Activated T-helper 17 cell treated with anti-CD3 and anti-CD28 coated beads, Interleukin-2, amount 50 U/mL, for 72 hours (primary cell): ENCODE data around the gene RHO. TPM values are rescaled to one million over a fixed set of nuclear protein-coding genes. Genes with fewer than 3 reads are reported as not detected.
A peak's percentile ranks its signal among the peaks of the same experiment; 100 is the strongest.

Source experiments
- ATAC-seq: fragments of 150-1000 bp; cut with Tn5 transposase; replicated peaks from 2 replicates; pipeline ENCODE4 v1.10.0; 2021; ENCODE audit warnings: mild to moderate bottlenecking, moderate library complexity
- H3K27ac Mint-ChIP-seq: one replicate; pipeline ENCODE4 v1.8.0; 2022; ENCODE audit warnings: mixed read lengths
- H3K27me3 Mint-ChIP-seq: one replicate; pipeline ENCODE4 v1.8.0; 2022; ENCODE audit warnings: mixed read lengths
- H3K36me3 Mint-ChIP-seq: one replicate; pipeline ENCODE4 v1.8.0; 2022; ENCODE audit warnings: low read depth, mild to moderate bottlenecking, mixed read lengths
- H3K4me1 Mint-ChIP-seq: one replicate; pipeline ENCODE4 v1.8.0; 2022; ENCODE audit warnings: mixed read lengths
- H3K4me3 Mint-ChIP-seq: one replicate; pipeline ENCODE4 v1.8.0; 2022; ENCODE audit warnings: mild to moderate bottlenecking, mixed read lengths
- H3K9me3 Mint-ChIP-seq: one replicate; pipeline ENCODE4 v1.8.0; 2022; ENCODE audit warnings: mixed read lengths
- total RNA-seq, 2 donors: library from RNA; stranded (reverse); gene quantifications; one replicate each; pipeline ENCODE4 v1.2.3, GENCODE V29; 2022

Gene RHO
- total RNA-seq, 2 donors from 2014 or later, result not detected

GRCh38 chr3:129553719-129554118 is 25.3 kb downstream of the RHO start:
- Mint-ChIP-seq H3K27ac (no peak overlapping the region), H3K4me1 (no peaks in the 10 kb centered on the region), H3K27me3 (no peaks in the 10 kb centered on the region), H3K4me3 (peak overlapping the region; percentile 27), H3K9me3 (no peaks in the 10 kb centered on the region), H3K36me3 (no peaks in the 10 kb centered on the region)
- ATAC-seq, result no peak

GRCh38 chr3:129554356-129555152 is 26.1 kb downstream of the RHO start:
- Mint-ChIP-seq H3K27me3 (no peaks in the 10 kb centered on the region), H3K9me3 (no peaks in the 10 kb centered on the region), H3K4me1 (no peaks in the 10 kb centered on the region), H3K4me3 (peak overlapping the region; percentile 27), H3K36me3 (no peaks in the 10 kb centered on the region), H3K27ac (no peak overlapping the region)
- ATAC-seq, result no peak

DNA sequence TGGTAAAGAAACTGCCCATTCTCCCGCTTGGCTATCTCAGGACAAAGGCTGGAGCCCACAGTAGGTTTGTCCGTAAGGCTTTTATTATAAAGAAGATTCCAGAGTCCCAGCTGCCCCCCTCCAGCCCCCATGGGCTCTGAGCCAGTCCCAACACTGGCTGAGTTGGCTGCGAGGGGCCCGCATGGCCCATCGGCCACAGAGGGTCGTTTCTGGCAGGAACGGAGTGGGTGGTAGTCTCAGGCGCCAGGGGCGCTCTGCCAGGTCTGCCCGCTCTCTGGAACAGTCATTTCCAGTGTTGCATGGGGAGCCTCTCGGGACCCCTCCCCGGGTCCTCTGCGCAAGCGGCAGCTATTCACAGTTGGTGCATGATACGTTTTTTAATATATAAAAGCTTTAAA is 26.7 kb downstream of the RHO start:
- H3K4me3 Mint-ChIP-seq, result no peak overlapping the region
- no peak for ATAC-seq
- no peak overlapping the region for H3K27ac Mint-ChIP-seq
- no peaks in the 10 kb centered on the region for H3K4me1 Mint-ChIP-seq
- H3K9me3 Mint-ChIP-seq, result no peaks in the 10 kb centered on the region
- no peaks in the 10 kb centered on the region for H3K27me3 Mint-ChIP-seq
- no peaks in the 10 kb centered on the region for H3K36me3 Mint-ChIP-seq

- Mint-ChIP-seq H3K27ac (no peak overlapping the region), H3K9me3 (no peaks in the 10 kb centered on the region), H3K4me3 (no peak overlapping the region), H3K36me3 (no peaks in the 10 kb centered on the region), H3K27me3 (no peaks in the 10 kb centered on the region), H3K4me1 (peaks cover 4% of the 10 kb centered on the region)
- no peak for ATAC-seq
Measured at GRCh38 chr3:129555616-129556357, 27.3 kb downstream of the RHO start.

DNA sequence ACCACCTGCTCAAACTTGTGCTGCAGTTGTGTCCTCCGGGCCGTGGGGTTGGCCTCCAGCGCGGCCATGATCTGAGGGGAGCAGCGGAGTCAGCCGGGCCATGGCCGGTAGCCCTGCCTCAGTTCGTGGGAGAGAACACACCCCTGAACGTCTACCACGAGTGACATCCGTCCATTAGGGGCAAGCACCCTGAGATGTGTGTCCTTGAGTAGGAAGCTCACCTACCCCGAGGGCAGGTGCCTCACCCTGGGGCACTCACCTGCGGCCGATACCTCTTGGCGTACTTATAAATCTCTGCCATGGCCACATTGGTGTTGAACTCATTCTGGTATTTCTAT is 27.9 kb downstream of the RHO start:
- no peaks in the 10 kb centered on the region for H3K9me3 Mint-ChIP-seq
- no peak overlapping the region for H3K27ac Mint-ChIP-seq
- H3K4me3 Mint-ChIP-seq, result no peak overlapping the region
- H3K4me1 Mint-ChIP-seq, result peaks cover 6% of the 10 kb centered on the region
- no peaks in the 10 kb centered on the region for H3K27me3 Mint-ChIP-seq
- no peak for ATAC-seq
- H3K36me3 Mint-ChIP-seq, result no peaks in the 10 kb centered on the region

DNA sequence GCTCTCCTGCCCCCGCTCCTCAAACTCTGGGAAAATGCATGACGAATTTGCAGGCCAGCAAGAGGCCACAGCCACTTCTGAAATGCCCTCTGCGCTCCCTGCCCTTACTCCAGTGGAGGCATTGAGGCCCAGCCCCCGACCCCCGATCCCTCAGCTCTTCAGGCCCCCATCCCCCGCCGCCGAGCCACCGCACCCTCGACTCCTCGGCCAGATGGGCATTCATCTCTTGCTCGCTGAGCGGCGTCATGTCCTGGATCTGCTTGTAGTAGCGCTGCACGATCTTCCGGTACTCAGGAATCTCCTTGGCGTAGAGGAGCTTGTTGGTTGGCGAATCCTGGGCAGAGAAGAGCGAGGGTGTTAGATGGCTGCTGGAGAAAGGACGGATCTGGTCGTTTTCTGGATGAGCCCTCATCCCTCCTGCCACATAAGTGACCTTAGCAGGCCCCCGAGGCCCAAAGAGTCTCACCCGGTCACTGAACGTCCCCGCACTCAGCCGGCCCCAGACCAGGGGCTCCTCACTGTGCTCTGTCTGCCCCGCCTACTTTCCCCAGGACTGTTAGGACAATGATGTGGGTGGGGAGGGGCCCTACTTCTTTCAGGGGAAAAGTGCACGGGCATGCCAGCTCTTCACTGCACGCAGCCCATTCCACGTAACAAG is 28.6 kb downstream of the RHO start:
- Mint-ChIP-seq H3K9me3 (no peaks in the 10 kb centered on the region), H3K36me3 (no peaks in the 10 kb centered on the region), H3K27ac (no peak overlapping the region), H3K4me1 (peaks cover 6% of the 10 kb centered on the region), H3K27me3 (no peaks in the 10 kb centered on the region), H3K4me3 (no peak overlapping the region)
- ATAC-seq, result no peak

DNA sequence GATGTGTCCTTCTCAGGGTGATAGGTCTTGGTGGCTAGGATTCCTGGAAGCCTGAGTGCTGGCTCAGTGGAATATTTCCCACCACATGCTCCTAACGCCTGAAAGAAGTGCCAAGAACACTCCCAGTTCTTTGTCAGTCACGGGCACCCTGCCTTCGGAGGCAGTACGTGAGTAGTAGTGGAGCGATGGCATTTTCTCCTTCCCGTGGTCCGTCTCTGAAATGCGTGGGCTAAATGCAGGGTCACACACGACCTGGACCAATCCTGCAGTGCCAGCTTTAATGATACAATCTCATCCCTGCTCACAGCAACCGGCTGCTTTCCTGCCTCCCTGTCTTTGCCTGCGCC is 29.1 kb downstream of the RHO start:
- no peaks in the 10 kb centered on the region for H3K9me3 Mint-ChIP-seq
- no peak overlapping the region for H3K27ac Mint-ChIP-seq
- no peaks in the 10 kb centered on the region for H3K36me3 Mint-ChIP-seq
- H3K4me1 Mint-ChIP-seq, result peaks cover 6% of the 10 kb centered on the region
- ATAC-seq, result no peak
- H3K27me3 Mint-ChIP-seq, result no peaks in the 10 kb centered on the region
- H3K4me3 Mint-ChIP-seq, result no peak overlapping the region

- Mint-ChIP-seq H3K27ac (peak overlapping the region; percentile 54), H3K9me3 (no peaks in the 10 kb centered on the region), H3K36me3 (no peaks in the 10 kb centered on the region), H3K4me3 (no peak overlapping the region), H3K4me1 (peaks cover 6% of the 10 kb centered on the region), H3K27me3 (no peaks in the 10 kb centered on the region)
- no peak for ATAC-seq
Measured at GRCh38 chr3:129558081-129558771, 29.8 kb downstream of the RHO start.

DNA sequence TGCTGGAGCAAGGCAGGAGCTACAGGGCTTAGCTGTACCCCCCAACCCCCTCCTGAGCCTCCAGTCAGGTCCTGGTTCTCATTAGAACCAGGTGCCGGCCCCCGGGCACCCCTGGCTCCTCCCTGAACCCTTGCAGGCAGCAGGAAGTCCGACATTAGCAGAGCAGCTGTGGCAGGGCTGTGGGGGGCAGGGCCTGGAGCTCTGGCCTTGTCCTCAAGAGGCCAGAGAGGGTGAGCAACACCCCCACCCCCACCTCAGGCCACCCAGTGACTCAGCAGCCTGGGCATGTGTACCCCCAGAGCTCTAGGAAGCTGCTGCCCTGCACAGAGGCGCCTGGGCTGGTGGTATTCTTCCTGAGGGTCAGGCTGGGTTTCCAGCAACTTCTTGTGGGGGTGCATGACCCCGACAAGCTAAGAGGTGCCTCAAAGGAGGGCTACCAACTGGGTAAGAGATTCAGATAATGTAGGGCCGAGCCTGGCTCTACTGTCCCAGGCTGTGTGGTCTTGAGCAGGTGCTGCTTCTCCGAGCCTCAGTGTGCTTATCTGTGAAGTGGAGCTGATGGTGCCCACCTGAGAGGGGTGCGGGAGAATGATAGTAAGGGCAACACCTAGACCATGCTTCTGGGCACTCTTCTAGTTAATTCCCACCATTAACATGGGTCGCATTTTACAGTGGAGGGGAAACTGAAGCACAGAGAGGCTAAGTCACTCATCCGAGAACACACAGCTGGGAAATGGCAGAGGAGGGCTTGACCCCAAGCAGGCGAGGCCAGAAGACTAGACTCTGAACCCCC is 30.5 kb downstream of the RHO start:
- H3K27me3 Mint-ChIP-seq, result no peaks in the 10 kb centered on the region
- peak overlapping the region; percentile 54 for H3K27ac Mint-ChIP-seq
- no peak overlapping the region for H3K4me3 Mint-ChIP-seq
- no peak for ATAC-seq
- H3K9me3 Mint-ChIP-seq, result no peaks in the 10 kb centered on the region
- H3K4me1 Mint-ChIP-seq, result peaks cover 6% of the 10 kb centered on the region
- no peaks in the 10 kb centered on the region for H3K36me3 Mint-ChIP-seq

GRCh38 chr3:129559565-129560079 is 31.2 kb downstream of the RHO start:
- Mint-ChIP-seq H3K4me1 (peaks cover 6% of the 10 kb centered on the region), H3K36me3 (no peaks in the 10 kb centered on the region), H3K27me3 (no peaks in the 10 kb centered on the region), H3K27ac (no peak overlapping the region), H3K9me3 (no peaks in the 10 kb centered on the region), H3K4me3 (no peak overlapping the region)
- ATAC-seq, result no peak

DNA sequence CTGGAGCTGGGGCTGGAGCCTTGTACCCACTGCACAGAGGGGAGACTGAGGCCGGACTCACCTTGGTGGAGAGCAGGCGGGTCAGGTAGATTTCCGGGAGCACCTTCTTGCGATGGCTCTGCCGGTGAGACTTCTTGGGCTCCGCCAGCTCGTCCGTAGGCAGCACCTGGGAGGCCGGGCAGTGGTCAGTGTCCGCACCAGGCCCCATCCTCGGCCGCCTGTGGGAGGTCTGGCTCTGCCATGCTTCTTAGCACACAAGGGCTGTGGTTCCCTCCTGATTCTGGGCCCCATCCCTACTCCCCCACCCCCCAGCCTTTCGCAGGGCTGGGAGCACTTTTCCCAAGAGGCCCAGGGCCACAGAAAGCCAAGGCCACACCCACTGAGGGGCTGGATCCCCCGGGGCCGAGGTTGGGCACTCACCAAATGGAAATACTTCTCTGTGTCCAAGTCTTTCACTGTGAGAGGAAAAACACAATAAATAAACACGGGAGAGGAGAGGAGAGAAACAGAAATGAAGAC is 31.9 kb downstream of the RHO start:
- ATAC-seq, result no peak
- H3K27ac Mint-ChIP-seq, result no peak overlapping the region
- no peaks in the 10 kb centered on the region for H3K27me3 Mint-ChIP-seq
- H3K4me3 Mint-ChIP-seq, result no peak overlapping the region
- H3K36me3 Mint-ChIP-seq, result no peaks in the 10 kb centered on the region
- no peaks in the 10 kb centered on the region for H3K9me3 Mint-ChIP-seq
- peaks cover 6% of the 10 kb centered on the region for H3K4me1 Mint-ChIP-seq

DNA sequence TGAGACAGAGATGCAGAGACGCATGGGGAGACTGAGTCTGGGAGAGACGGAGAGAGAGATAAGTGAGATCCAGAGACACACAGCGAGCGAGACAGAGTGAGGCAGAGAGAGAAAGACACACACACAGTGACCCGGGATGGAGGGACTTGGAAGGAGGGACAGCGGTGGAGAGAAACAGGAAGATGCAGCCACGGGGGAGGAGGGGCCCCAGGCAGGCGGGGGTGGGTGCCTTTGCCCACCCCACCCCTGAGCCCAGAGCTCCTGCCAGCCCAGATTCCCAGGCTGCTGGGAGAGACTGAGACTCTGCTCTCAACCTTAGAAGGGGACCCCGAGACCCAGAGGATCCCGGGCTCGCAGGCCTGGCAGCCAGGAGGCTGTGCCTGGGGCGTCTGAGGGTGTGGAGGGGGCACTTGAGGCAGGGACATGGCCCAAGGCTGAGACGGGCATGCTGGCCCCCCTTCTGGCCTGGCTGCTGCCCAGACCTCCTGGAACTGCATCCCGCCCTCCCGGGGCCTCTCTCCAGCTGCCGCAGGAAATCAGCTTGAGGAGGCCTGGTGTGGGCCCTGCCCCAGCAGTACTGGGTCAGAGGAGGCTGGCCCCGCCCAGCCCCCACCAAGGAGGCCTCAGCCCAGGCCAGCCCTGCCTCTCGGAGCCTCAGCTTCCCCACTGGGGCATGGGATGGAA is 32.6 kb downstream of the RHO start:
- no peak for ATAC-seq
- H3K36me3 Mint-ChIP-seq, result no peaks in the 10 kb centered on the region
- H3K4me3 Mint-ChIP-seq, result no peak overlapping the region
- H3K4me1 Mint-ChIP-seq, result peaks cover 6% of the 10 kb centered on the region
- no peaks in the 10 kb centered on the region for H3K27me3 Mint-ChIP-seq
- no peaks in the 10 kb centered on the region for H3K9me3 Mint-ChIP-seq
- H3K27ac Mint-ChIP-seq, result no peak overlapping the region

DNA sequence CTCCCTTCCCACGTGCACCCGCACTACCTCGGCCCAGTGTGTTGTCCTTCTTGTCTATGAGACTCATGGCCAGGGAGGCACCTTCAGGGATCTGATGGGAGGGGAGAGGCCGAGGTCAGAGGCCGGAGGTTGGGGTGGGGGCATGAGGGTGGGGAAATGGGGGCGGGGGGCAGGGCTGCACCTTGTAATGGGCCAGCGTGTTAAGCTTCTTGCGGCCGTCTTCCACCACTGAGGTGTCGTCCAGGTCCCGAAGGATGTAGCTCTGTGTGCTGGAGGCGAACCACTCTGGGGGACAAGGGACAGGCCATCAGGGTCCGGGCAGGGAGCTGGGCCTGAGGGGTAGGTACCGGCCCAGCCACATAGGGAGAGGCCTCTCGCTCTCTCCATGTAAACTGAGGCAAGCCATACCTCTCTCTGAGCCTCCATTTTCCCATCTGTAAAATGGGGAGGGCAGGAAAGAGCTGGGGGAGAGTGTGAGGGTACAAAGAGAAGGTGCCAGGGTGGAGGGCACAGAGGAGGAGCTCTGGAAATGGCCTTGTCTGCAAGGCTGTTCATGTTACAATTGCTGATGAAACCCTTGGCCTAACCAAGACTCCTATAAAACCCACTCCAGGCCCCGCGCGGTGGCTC is 33.3 kb downstream of the RHO start:
- no peak overlapping the region for H3K27ac Mint-ChIP-seq
- no peak overlapping the region for H3K4me3 Mint-ChIP-seq
- ATAC-seq, result no peak
- no peaks in the 10 kb centered on the region for H3K9me3 Mint-ChIP-seq
- H3K36me3 Mint-ChIP-seq, result no peaks in the 10 kb centered on the region
- no peaks in the 10 kb centered on the region for H3K27me3 Mint-ChIP-seq
- H3K4me1 Mint-ChIP-seq, result peaks cover 6% of the 10 kb centered on the region
